Karpas-422 (cell line): ENCODE measurements around the gene ZNFX1. TPM values are rescaled to one million over a fixed set of nuclear protein-coding genes. Genes with fewer than 3 reads are reported as not detected.
A peak's percentile ranks its signal among the peaks of the same experiment; 100 is the strongest.

Source experiments
- DNase-seq: peaks from one replicate; pipeline ENCODE4 v3.0.0-alpha.2; 2015
- H2AFZ ChIP-seq: fragments of 200-600 bp; sonication (generic); 2 replicates; pipeline ENCODE4 v1.6.1; 2014; ENCODE audit warnings: antibody characterized with exemption, low read length, mixed read lengths
- H3K27ac ChIP-seq: fragments of 200-600 bp; sonication (generic); 2 replicates; pipeline ENCODE4 v1.5.1; 2014; ENCODE audit warnings: mild to moderate bottlenecking, low read length, moderate library complexity
- H3K27me3 ChIP-seq: fragments of 200-600 bp; sonication (generic); 2 replicates; pipeline ENCODE4 v1.6.1; 2014; ENCODE audit warnings: low read length, mixed read lengths
- H3K36me3 ChIP-seq: fragments of 200-600 bp; sonication (generic); 2 replicates; pipeline ENCODE4 v1.6.1; 2014; ENCODE audit warnings: low read length, mixed read lengths; ENCODE audit not compliant: insufficient read depth
- H3K4me1 ChIP-seq: fragments of 200-600 bp; sonication (generic); 2 replicates; pipeline ENCODE4 v1.6.1; 2014; ENCODE audit warnings: mild to moderate bottlenecking, low read length, mixed read lengths
- H3K4me2 ChIP-seq: fragments of 200-600 bp; sonication (generic); 2 replicates; pipeline ENCODE4 v1.6.1; 2014; ENCODE audit warnings: low read length, low read depth, mild to moderate bottlenecking; ENCODE audit not compliant: poor library complexity, severe bottlenecking
- H3K4me3 ChIP-seq: fragments of 200-600 bp; sonication (generic); 2 replicates; pipeline ENCODE4 v1.5.1; 2014; ENCODE audit warnings: mild to moderate bottlenecking, antibody characterized with exemption, low read length, mixed read lengths
- H3K79me2 ChIP-seq: fragments of 200-600 bp; sonication (generic); 2 replicates; pipeline ENCODE4 v1.6.1; 2014; ENCODE audit warnings: mild to moderate bottlenecking, low read length, mixed read lengths
- H3K9ac ChIP-seq: fragments of 200-600 bp; sonication (generic); 2 replicates; pipeline ENCODE4 v1.6.0; 2014; ENCODE audit warnings: low read length
- H3K9me2 ChIP-seq: fragments of 200-600 bp; sonication (generic), shearing (Covaris generic); replicated peaks from 2 replicates; pipeline ENCODE4 v1.6.0; 2014; ENCODE audit warnings: mild to moderate bottlenecking, low read length, moderate library complexity; ENCODE audit not compliant: insufficient read depth
- H3K9me3 ChIP-seq: fragments of 300-700, 200-600 bp; sonication (generic); 2 replicates; pipeline ENCODE4 v1.6.1; 2014; ENCODE audit warnings: low read length, mixed read lengths
- H4K20me1 ChIP-seq: fragments of 200-600 bp; sonication (generic); 2 replicates; pipeline ENCODE4 v1.6.1; 2014; ENCODE audit warnings: mild to moderate bottlenecking, antibody characterized with exemption, low read length, low read depth; ENCODE audit not compliant: insufficient read depth
- total RNA-seq: library from RNA; depleted of rRNA; stranded (reverse); fragments of >200 nt; shearing (Covaris generic); gene quantifications from 2 replicates; pipeline ENCODE4 v1.2.3, GENCODE V29; 2014; ENCODE audit warnings: low replicate concordance

ZNFX1 gene
- total RNA-seq, 1 experiment from 2014 or later = 21.7 TPM

DNA sequence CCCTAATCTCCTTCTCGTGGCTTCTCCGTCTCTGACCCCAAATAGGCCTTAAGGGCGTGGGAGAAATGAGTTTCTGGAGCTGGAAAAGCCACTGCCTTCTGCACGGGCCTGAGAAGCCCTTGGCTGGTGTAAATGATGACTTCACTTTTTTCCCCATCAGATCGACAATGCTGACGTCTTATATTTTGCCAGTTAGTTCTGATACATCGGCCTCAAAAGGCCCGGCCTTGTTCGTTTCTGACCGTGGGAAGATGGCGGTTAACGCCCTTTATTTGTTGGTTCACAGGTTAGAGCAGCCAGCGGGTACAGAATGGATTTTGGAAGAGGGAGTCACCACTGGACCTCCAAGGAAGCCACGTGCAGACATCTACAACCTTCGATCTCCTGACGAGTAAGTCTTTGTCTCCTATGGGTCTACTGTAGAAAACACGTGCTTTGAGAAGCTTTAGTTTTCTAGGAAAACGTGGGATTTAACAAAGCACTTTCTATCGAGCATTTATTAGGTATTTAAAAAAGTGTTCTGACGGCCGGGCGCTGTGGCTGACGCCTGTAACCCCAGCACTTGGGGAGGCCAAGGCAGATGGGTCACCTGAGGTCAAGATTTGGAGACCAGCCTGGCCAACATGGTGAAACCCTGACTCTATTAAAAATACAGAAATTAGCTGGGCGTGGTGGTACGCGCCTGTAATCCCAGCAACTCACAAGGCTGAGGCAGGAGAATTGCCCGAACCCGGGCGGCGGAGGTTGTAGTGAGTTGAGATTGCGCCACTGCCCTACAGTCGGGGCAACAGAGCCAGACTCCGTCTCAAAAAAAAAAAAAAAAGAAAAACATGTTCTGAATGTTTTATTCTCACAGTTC lies 1.2 kb upstream of the ZNFX1 start:
- DNase-seq = peak; percentile 66
- peaks cover 12% of the 10 kb centered on the region; the same call in 1 of the 2 replicates for H4K20me1 ChIP-seq
- H3K9me3 ChIP-seq = peaks cover 20% of the 10 kb centered on the region

DNA sequence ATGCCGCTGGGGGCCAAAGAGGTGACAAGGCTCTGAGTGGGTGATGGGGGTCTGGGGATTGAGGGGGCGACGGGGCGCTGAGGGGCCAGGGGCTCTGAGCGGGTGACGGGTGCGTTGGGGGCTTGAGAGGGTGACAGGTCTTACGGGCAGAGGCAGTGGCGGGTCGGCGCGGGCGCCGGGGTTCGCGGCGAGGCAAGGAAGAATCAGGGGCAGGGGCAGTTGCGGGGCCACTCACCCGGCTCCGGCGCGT lies 146 bp downstream of the ZNFX1 start:
- Histone ChIP-seq H3K4me3 (peak overlapping the region; percentile 85), H3K9me3 (peaks cover 20% of the 10 kb centered on the region), H3K9ac (peak overlapping the region; percentile 94), H3K9me2 (no peaks in the 10 kb centered on the region), H3K36me3 (peaks cover 60% of the 10 kb centered on the region), H4K20me1 (peaks cover 8% of the 10 kb centered on the region; the same call in 1 of the 2 replicates), H3K27me3 (no peaks in the 10 kb centered on the region), H3K4me2 (peak overlapping the region; percentile 90), H3K27ac (peak overlapping the region; percentile 93), H3K79me2 (peaks cover 77% of the 10 kb centered on the region), H2AFZ (no peak overlapping the region), H3K4me1 (peaks cover 46% of the 10 kb centered on the region)
- DNase-seq = no peak

More for the DNA sequence above, 1.2 kb upstream of the ZNFX1 start:
- Histone ChIP-seq H3K27me3 (no peaks in the 10 kb centered on the region), H3K4me3 (peak overlapping the region; percentile 85), H3K79me2 (peaks cover 83% of the 10 kb centered on the region), H2AFZ (no peak overlapping the region), H3K36me3 (peaks cover 62% of the 10 kb centered on the region), H3K9ac (peak overlapping the region; percentile 91), H3K9me2 (no peaks in the 10 kb centered on the region), H3K4me1 (peaks cover 56% of the 10 kb centered on the region), H3K4me2 (peak overlapping the region; percentile 90), H3K27ac (peak overlapping the region; percentile 80)

DNA sequence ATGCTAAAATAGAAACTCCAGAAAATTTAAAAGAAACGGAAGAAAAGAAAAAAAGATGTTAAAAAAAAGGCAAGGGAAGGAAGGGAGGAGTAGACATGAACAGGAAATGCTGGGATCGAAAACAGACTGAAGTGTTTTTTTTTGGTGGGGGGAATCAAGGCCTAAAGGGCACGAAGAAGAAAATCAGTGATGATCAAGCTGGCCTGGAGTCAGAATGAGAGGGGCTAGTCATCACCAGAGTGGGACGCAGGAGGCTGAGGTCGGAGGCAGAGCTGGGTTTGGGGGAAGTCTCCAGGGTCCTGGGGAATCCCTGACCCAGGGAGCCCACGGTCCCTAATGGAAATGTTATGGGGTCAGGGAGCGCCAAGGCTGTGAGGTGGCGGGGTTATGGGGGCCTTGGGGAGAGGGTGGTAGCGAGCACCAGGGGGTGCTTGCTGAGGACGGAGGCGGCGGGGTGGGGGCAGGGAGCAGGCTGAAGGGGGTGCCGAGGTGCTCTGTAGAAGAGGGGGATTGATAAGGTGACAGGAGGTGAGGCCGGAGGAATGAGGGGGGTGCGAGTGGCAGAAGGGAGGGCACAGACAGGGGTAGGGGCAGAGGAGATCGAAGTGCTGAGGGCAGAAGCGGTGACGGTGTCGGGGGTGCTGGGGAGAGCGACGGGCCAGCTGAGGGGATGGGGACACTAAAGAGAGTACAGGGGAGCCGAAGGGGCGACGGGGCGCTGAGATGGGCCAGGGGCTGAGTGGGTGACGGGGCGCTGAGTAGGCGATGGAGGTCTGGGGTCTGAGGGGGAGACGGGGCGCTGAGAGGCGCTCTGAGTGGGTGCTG lies 684 bp downstream of the ZNFX1 start:
- H3K9me2 ChIP-seq = no peaks in the 10 kb centered on the region
- peak overlapping the region; percentile 94 for H3K9ac ChIP-seq
- peak overlapping the region; percentile 90 for H3K4me2 ChIP-seq
- peaks cover 59% of the 10 kb centered on the region for H3K36me3 ChIP-seq
- H3K4me3 ChIP-seq = peak overlapping the region; percentile 85
- peaks cover 4% of the 10 kb centered on the region; the same call in 1 of the 2 replicates for H4K20me1 ChIP-seq
- H3K27ac ChIP-seq = peak overlapping the region; percentile 93
- DNase-seq = no peak
- H3K27me3 ChIP-seq = no peaks in the 10 kb centered on the region
- peaks cover 78% of the 10 kb centered on the region for H3K79me2 ChIP-seq
- H2AFZ ChIP-seq = no peak overlapping the region
- peaks cover 45% of the 10 kb centered on the region for H3K4me1 ChIP-seq
- H3K9me3 ChIP-seq = peaks cover 20% of the 10 kb centered on the region

DNA sequence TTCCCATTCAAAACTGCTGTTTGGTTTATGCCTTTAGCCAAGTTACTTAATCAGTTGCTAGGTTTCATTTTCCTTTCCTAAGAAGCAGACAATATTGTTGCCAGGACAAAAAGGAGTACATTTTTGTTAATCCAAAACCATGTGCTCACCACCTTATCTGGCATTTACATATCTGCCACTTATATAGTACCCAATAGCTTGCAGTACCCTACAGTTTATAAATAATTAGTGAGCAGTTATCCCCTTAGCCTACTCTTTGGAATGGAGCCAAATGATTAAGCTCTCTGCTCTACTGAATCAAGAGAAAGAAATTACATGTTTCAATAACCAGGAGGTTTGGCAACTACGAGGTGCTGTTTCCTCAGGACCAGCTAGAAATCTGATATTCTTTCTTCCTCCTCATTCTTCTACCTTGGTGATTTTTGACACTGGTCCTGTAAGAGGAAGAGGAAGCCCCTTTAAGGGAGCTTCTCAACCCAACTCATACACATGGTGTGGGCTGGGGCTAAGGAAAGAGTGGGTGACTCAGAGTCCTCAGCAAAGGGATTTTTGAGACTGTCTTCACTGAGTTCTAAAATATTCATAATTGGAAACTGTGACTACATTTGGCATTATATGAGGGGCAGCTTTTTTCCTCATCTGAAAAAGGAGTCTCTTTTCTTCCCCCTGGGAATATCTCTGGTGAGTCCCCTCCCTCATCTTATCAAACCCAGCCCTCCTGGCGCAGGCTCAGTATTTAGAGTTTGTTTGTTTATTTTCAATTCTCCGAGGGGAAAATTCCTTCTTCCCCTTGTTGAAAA lies 1.5 kb downstream of the ZNFX1 start:
- Histone ChIP-seq H3K9ac (peak overlapping the region; percentile 94), H3K4me2 (peak overlapping the region; percentile 90), H2AFZ (no peak overlapping the region), H3K9me3 (peaks cover 18% of the 10 kb centered on the region), H4K20me1 (peaks cover 3% of the 10 kb centered on the region; the same call in 1 of the 2 replicates), H3K9me2 (no peaks in the 10 kb centered on the region), H3K27me3 (no peaks in the 10 kb centered on the region), H3K79me2 (peaks cover 77% of the 10 kb centered on the region), H3K4me3 (peak overlapping the region; percentile 85), H3K4me1 (peaks cover 41% of the 10 kb centered on the region), H3K36me3 (peaks cover 59% of the 10 kb centered on the region), H3K27ac (peak overlapping the region; percentile 93)
- DNase-seq = peak; percentile 92

DNA sequence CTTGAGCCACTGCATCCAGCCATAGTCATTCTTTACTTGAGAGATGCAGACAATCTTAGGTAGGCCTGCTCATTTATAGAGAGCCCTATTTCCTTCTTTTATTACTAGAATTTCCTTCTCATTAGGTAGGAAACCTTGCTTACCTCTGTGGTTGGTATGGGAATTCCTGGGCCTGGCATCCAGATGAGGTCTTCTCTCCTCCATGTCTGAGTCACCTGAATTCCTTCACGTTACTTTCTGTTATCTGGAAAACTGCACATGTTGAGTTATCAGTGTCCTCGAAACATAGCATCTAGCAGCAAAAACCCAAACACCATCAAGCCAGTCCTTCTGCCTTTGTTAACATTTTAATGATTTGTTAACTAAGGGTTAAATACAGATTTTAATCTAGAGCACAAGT lies 2.2 kb downstream of the ZNFX1 start:
- H3K4me2 ChIP-seq = peak overlapping the region; percentile 90
- peaks cover 77% of the 10 kb centered on the region for H3K79me2 ChIP-seq
- no peaks in the 10 kb centered on the region for H3K27me3 ChIP-seq
- peaks cover 2% of the 10 kb centered on the region; the same call in 1 of the 2 replicates for H4K20me1 ChIP-seq
- peaks cover 59% of the 10 kb centered on the region for H3K36me3 ChIP-seq
- peak overlapping the region; percentile 85; the same call in 1 of the 2 replicates for H3K4me3 ChIP-seq
- H3K9me3 ChIP-seq = peaks cover 12% of the 10 kb centered on the region
- peak overlapping the region; percentile 93 for H3K27ac ChIP-seq
- H2AFZ ChIP-seq = no peak overlapping the region
- peak overlapping the region; percentile 94 for H3K9ac ChIP-seq
- peaks cover 35% of the 10 kb centered on the region for H3K4me1 ChIP-seq
- no peaks in the 10 kb centered on the region for H3K9me2 ChIP-seq
- no peak for DNase-seq

DNA sequence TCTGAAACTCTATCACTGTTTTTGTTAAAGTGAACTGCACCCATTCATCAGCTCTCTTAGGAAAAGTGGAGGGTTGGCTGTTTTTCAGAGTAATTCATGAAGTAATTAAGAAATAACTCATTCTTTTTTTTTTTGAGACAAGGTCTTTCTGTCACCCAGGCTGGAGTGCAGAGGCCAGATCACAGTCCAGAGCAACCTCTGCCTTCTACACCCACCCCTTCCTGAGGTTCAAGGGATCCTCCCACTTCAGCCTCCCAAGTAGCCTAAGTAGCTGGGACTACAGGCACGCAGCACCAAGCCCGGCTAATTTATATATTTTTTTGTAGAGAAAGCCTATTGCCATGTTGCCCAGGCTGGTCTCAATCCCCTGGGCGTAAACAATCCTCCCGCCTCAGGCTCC lies 2.6 kb downstream of the ZNFX1 start:
- Histone ChIP-seq H3K9me3 (peaks cover 8% of the 10 kb centered on the region), H3K4me2 (no peak overlapping the region), H4K20me1 (no peaks in the 10 kb centered on the region), H3K9me2 (no peaks in the 10 kb centered on the region), H3K27me3 (no peaks in the 10 kb centered on the region), H3K79me2 (peaks cover 77% of the 10 kb centered on the region), H3K27ac (peak overlapping the region; percentile 93; the same call in 1 of the 2 replicates), H3K36me3 (peaks cover 59% of the 10 kb centered on the region), H3K4me1 (peaks cover 33% of the 10 kb centered on the region), H2AFZ (no peak overlapping the region), H3K4me3 (no peak overlapping the region), H3K9ac (no peak overlapping the region)
- DNase-seq = no peak

DNA sequence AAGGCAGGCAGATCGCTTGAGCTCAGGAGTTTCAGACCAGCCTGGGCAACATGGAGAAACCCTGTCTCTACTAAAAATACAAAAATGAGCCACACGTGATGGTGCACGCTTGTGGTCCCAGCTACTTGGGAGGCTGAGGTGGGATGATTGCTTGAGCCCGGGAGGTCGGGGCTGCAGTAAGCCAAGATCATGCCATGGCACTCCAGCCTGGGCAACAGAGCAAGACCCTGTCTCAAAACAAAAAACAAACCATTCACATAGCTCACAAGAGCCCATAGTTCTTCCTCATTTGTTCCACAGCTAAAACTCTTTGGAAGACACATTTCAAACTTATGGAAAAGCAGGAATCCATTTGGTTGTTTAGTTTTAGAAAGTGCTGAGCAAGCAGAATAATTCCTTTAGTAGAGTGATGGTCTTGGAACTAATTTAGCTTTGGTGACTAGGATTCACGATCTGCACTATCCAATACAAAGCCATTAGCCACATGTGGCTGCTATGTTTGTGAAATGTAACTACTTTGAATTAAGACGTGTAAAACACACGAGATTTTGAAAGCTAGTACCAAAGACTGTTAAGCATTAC lies 4.1 kb downstream of the ZNFX1 start:
- peaks cover 77% of the 10 kb centered on the region for H3K79me2 ChIP-seq
- no peak for DNase-seq
- H4K20me1 ChIP-seq = peaks cover 4% of the 10 kb centered on the region; the same call in 1 of the 2 replicates
- H3K9me2 ChIP-seq = no peaks in the 10 kb centered on the region
- H3K9ac ChIP-seq = no peak overlapping the region
- H3K4me1 ChIP-seq = peaks cover 19% of the 10 kb centered on the region
- H3K4me2 ChIP-seq = no peak overlapping the region
- peaks cover 59% of the 10 kb centered on the region for H3K36me3 ChIP-seq
- H3K4me3 ChIP-seq = no peak overlapping the region
- H3K27me3 ChIP-seq = no peaks in the 10 kb centered on the region
- H3K9me3 ChIP-seq = no peaks in the 10 kb centered on the region
- no peak overlapping the region for H2AFZ ChIP-seq
- no peak overlapping the region for H3K27ac ChIP-seq
